ENCODE data around the gene SRCAP.

The SRCAP gene

GRCh38 chr16:30703971-30704370 lies 5.0 kb downstream of the SRCAP start:
- ChIA-PET CTCF (no interaction called here), POLR2A (interaction anchor here (1.1 kb wide), 1 partner anchor 43 kb away, joined by 3 read pairs; no protein-coding TSS in a partner anchor)
- TF ChIP-seq PKNOX1 (IDR thresholded peaks at IDR 0.05) (no peak), FOXA1 (IDR thresholded peaks at IDR 0.05) (no peak), SP1 (IDR thresholded peaks at IDR 0.05) (no peak), LEF1 (IDR thresholded peaks at IDR 0.05; ENCODE audit: borderline replicate concordance) (no peak), ELF4 (IDR thresholded peaks at IDR 0.05) (no peak), FOXM1 (IDR thresholded peaks at IDR 0.05; ENCODE audit: borderline replicate concordance) (no peak), TARDBP (IDR thresholded peaks at IDR 0.05) (no peak), HDGF (IDR thresholded peaks at IDR 0.05; ENCODE audit: borderline replicate concordance) (no peak), NFRKB (IDR thresholded peaks at IDR 0.05) (no peak), ARNT (IDR thresholded peaks at IDR 0.05) (no peak), BHLHE40 (IDR thresholded peaks at IDR 0.05; ENCODE audit: borderline replicate concordance) (no peak), SUZ12 (IDR thresholded peaks at IDR 0.05) (no peak), CTBP1 (IDR thresholded peaks at IDR 0.05; ENCODE audit: borderline replicate concordance) (no peak), L3MBTL2 (conservative IDR thresholded peaks at IDR 0.05) (no peak), FOXK2 (IDR thresholded peaks at IDR 0.05) (no peak), ZNF384 (IDR thresholded peaks at IDR 0.05) (no peak)
- no peak for DNase-seq (ENCODE audit: extremely low spot score)

GRCh38 chr16:30706046-30706445 lies 7.1 kb downstream of the SRCAP start:
- TF ChIP-seq ELF4 (IDR thresholded peaks at IDR 0.05) (no peak), BHLHE40 (IDR thresholded peaks at IDR 0.05; ENCODE audit: borderline replicate concordance) (no peak), CTBP1 (IDR thresholded peaks at IDR 0.05; ENCODE audit: borderline replicate concordance) (no peak), SUZ12 (IDR thresholded peaks at IDR 0.05) (no peak), ZNF384 (IDR thresholded peaks at IDR 0.05) (no peak), HDGF (IDR thresholded peaks at IDR 0.05; ENCODE audit: borderline replicate concordance) (no peak), FOXM1 (IDR thresholded peaks at IDR 0.05; ENCODE audit: borderline replicate concordance) (no peak), L3MBTL2 (conservative IDR thresholded peaks at IDR 0.05) (no peak), LEF1 (IDR thresholded peaks at IDR 0.05; ENCODE audit: borderline replicate concordance) (no peak), NFRKB (IDR thresholded peaks at IDR 0.05) (no peak), ARNT (IDR thresholded peaks at IDR 0.05) (no peak), TARDBP (IDR thresholded peaks at IDR 0.05) (no peak), FOXK2 (IDR thresholded peaks at IDR 0.05) (no peak), SP1 (IDR thresholded peaks at IDR 0.05) (no peak), PKNOX1 (IDR thresholded peaks at IDR 0.05) (no peak), FOXA1 (IDR thresholded peaks at IDR 0.05) (no peak)
- no peak for DNase-seq (ENCODE audit: extremely low spot score)
- ChIA-PET POLR2A (interaction anchor here (0.9 to 1.4 kb wide), 3 partner anchors 9 to 99 kb away, joined by 3 read pairs; no protein-coding TSS in a partner anchor), CTCF (no interaction called here)

- ChIA-PET POLR2A (interaction anchor here (0.9 to 2.8 kb wide), 5 partner anchors 13 to 37 kb away, joined by 3 to 16 read pairs (median 10); partner anchors contain the start of genes PHKG2 and SRCAP), CTCF (interaction anchor here (0.6 kb wide), 1 partner anchor 20 kb away, joined by 3 read pairs; no protein-coding TSS in a partner anchor)
- TF ChIP-seq L3MBTL2 (conservative IDR thresholded peaks at IDR 0.05) (no peak), ARNT (IDR thresholded peaks at IDR 0.05) (no peak), SP1 (IDR thresholded peaks at IDR 0.05) (no peak), BHLHE40 (IDR thresholded peaks at IDR 0.05; ENCODE audit: borderline replicate concordance) (no peak), NFRKB (IDR thresholded peaks at IDR 0.05) (no peak), SUZ12 (IDR thresholded peaks at IDR 0.05) (no peak), FOXK2 (IDR thresholded peaks at IDR 0.05) (no peak), PKNOX1 (IDR thresholded peaks at IDR 0.05) (no peak), TARDBP (IDR thresholded peaks at IDR 0.05) (no peak), HDGF (IDR thresholded peaks at IDR 0.05; ENCODE audit: borderline replicate concordance) (no peak), CTBP1 (IDR thresholded peaks at IDR 0.05; ENCODE audit: borderline replicate concordance) (no peak), FOXA1 (IDR thresholded peaks at IDR 0.05) (no peak), ZNF384 (IDR thresholded peaks at IDR 0.05) (no peak), ELF4 (IDR thresholded peaks at IDR 0.05) (no peak), FOXM1 (IDR thresholded peaks at IDR 0.05; ENCODE audit: borderline replicate concordance) (no peak)
- DNase-seq (ENCODE audit: extremely low spot score) = no peak
Observed at GRCh38 chr16:30710971-30711370, 12.0 kb downstream of the SRCAP start.

- no peak for DNase-seq (ENCODE audit: extremely low spot score)
- ChIA-PET POLR2A (interaction anchor here (0.8 to 2.8 kb wide), 6 partner anchors 12 to 103 kb away, joined by 3 to 16 read pairs (median 8); partner anchors contain the start of genes PHKG2 and SRCAP), CTCF (no interaction called here)
- TF ChIP-seq FOXM1 (IDR thresholded peaks at IDR 0.05; ENCODE audit: borderline replicate concordance) = no peak
- no peak for TF ChIP-seq SUZ12 (IDR thresholded peaks at IDR 0.05)
- TF ChIP-seq PKNOX1 (IDR thresholded peaks at IDR 0.05) = no peak
- TF ChIP-seq FOXK2 (IDR thresholded peaks at IDR 0.05) = no peak
- no peak for TF ChIP-seq FOXA1 (IDR thresholded peaks at IDR 0.05)
- TF ChIP-seq ZNF384 (IDR thresholded peaks at IDR 0.05) = no peak
- no peak for TF ChIP-seq ELF4 (IDR thresholded peaks at IDR 0.05)
- TF ChIP-seq LEF1 (IDR thresholded peaks at IDR 0.05; ENCODE audit: borderline replicate concordance) = no peak
Observed at GRCh38 chr16:30711712-30712111, 12.7 kb downstream of the SRCAP start.

- DNase-seq (ENCODE audit: extremely low spot score) = no peak
- CTCF ChIA-PET = no interaction called here
- POLR2A ChIA-PET = interaction anchor here (1.3 to 1.4 kb wide), 2 partner anchors 9 to 17 kb away, joined by 3 to 4 read pairs; partner anchors contain the start of gene SRCAP
- no peak for TF ChIP-seq CTBP1 (IDR thresholded peaks at IDR 0.05; ENCODE audit: borderline replicate concordance)
- no peak for TF ChIP-seq TARDBP (IDR thresholded peaks at IDR 0.05)
- no peak for TF ChIP-seq PKNOX1 (IDR thresholded peaks at IDR 0.05)
- no peak for TF ChIP-seq FOXA1 (IDR thresholded peaks at IDR 0.05)
- TF ChIP-seq ZNF384 (IDR thresholded peaks at IDR 0.05) = no peak
- TF ChIP-seq L3MBTL2 (conservative IDR thresholded peaks at IDR 0.05) = no peak
- no peak for TF ChIP-seq SP1 (IDR thresholded peaks at IDR 0.05)
- no peak for TF ChIP-seq NFRKB (IDR thresholded peaks at IDR 0.05)
- no peak for TF ChIP-seq FOXK2 (IDR thresholded peaks at IDR 0.05)
- no peak for TF ChIP-seq ARNT (IDR thresholded peaks at IDR 0.05)
- TF ChIP-seq BHLHE40 (IDR thresholded peaks at IDR 0.05; ENCODE audit: borderline replicate concordance) = no peak
- no peak for TF ChIP-seq FOXM1 (IDR thresholded peaks at IDR 0.05; ENCODE audit: borderline replicate concordance)
- no peak for TF ChIP-seq HDGF (IDR thresholded peaks at IDR 0.05; ENCODE audit: borderline replicate concordance)
- TF ChIP-seq LEF1 (IDR thresholded peaks at IDR 0.05; ENCODE audit: borderline replicate concordance) = no peak
Observed at GRCh38 chr16:30715750-30716445, 16.9 kb downstream of the SRCAP start.
